Left lung (tissue), 10 donors: ENCODE measurements around the gene GPR151. TPM values are rescaled to one million over a fixed set of nuclear protein-coding genes. Genes with fewer than 3 reads are reported as not detected.

Experiments
- ATAC-seq: fragments of 200-7000 bp; cut with Tn5 transposase; one replicate; pipeline ENCODE4 v1.9.1; 2020; ENCODE audit warnings: moderate library complexity
- DNase-seq, 4 donors: peaks; one replicate each; pipeline ENCODE4 v3.0.0-alpha.2; 2013 to 2020
- H3K27ac ChIP-seq, 2 donors: fragments of 200-600 bp; sonication (generic) in 1 of 2; one replicate each; pipeline versions ENCODE4 v1.5.0 to v1.8.0; 2020 to 2021
- H3K27me3 ChIP-seq, 2 donors: fragments of 200-600 bp; sonication (generic) in 1 of 2; one replicate each; pipeline versions ENCODE4 v1.5.0 to v1.8.0; 2020 to 2021
- H3K36me3 ChIP-seq, 2 donors: fragments of 200-600 bp; sonication (generic) in 1 of 2; one replicate each; pipeline versions ENCODE4 v1.5.0 to v1.8.0; 2020 to 2021
- H3K4me1 ChIP-seq, 2 donors: fragments of 200-600 bp; one replicate each; pipeline ENCODE4 v1.8.0; 2021
- H3K4me3 ChIP-seq, 2 donors: fragments of 200-600 bp; sonication (generic) in 1 of 2; one replicate each; pipeline versions ENCODE4 v1.5.0 to v1.8.0; 2020 to 2021; ENCODE audit warnings: mild to moderate bottlenecking in 1 of 2
- H3K9me3 ChIP-seq, 2 donors: fragments of 200-600 bp; sonication (generic) in 1 of 2; one replicate each; pipeline versions ENCODE4 v1.5.0 to v1.8.0; 2020 to 2021
- CTCF ChIP-seq, 2 donors: fragments of 200-600 bp; sonication (generic) in 1 of 2; IDR thresholded peaks; one replicate each; pipeline versions ENCODE4 v1.5.0 to v1.8.0; 2021; ENCODE audit warnings: antibody characterized with exemption in 2 of 2
- intact Hi-C, 2 donors: fragments of 100-400 bp; cut with DNase I; formaldehyde crosslinking; loops; one replicate each; pipeline versions ENCODE4 v1.11.2 to v1.14.2; 2022
- polyA plus RNA-seq, 6 donors: library from polyadenylated mRNA; unstranded; fragments of 120-200 nt; gene quantifications; one replicate each; pipeline ENCODE4 v1.2.1, GENCODE V29; 2013; ENCODE audit not compliant: insufficient read length in 6 of 6
- total RNA-seq, 2 donors: library from RNA; stranded (reverse); fragmentation: NEBNext Ultra II Directional; extraction: Animal tissue kit (Norgen Biotek cat#: 25700); gene quantifications; one replicate each; pipeline ENCODE4 v1.2.1, GENCODE V29; 2021
- donor health status: DM: no; HTN: yes; CAD: no.
- donor health status: DM: no; HTN: no; CAD: no.

Gene GPR151
- total and polyA plus RNA-seq, 8 donors = not detected

GRCh38 chr5:146553446-146553845 lies 37.5 kb upstream of the GPR151 start:
- TF ChIP-seq CTCF (IDR thresholded peaks at IDR 0.05) = no peak
- no peak for DNase-seq
- intact Hi-C loops = no loop called here

GRCh38 chr5:146549615-146550014 lies 33.6 kb upstream of the GPR151 start:
- Histone ChIP-seq H3K36me3 (no peaks in the 10 kb centered on the region), H3K27me3 (no peaks in the 10 kb centered on the region), H3K27ac (no peak overlapping the region), H3K9me3 (no peaks in the 10 kb centered on the region), H3K4me3 (no peak overlapping the region), H3K4me1 (no peaks in the 10 kb centered on the region)
- intact Hi-C loops = loop anchor here in 1 of 2 donors (10.0 kb wide), 1 partner anchor 415 kb away; no protein-coding TSS in a partner anchor
- DNase-seq = no peak
- ATAC-seq = no peak
- TF ChIP-seq CTCF (IDR thresholded peaks at IDR 0.05) = no peak

More at GRCh38 chr5:146553446-146553845, 37.5 kb upstream of the GPR151 start:
- H3K27ac ChIP-seq = no peak overlapping the region
- H3K9me3 ChIP-seq = no peaks in the 10 kb centered on the region
- H3K4me3 ChIP-seq = no peak overlapping the region
- no peaks in the 10 kb centered on the region for H3K36me3 ChIP-seq
- H3K4me1 ChIP-seq = no peaks in the 10 kb centered on the region
- no peaks in the 10 kb centered on the region for H3K27me3 ChIP-seq
- no peak for ATAC-seq

GRCh38 chr5:146548781-146549449 lies 32.9 kb upstream of the GPR151 start:
- intact Hi-C loops = loop anchor here in 1 of 2 donors (10.0 kb wide), 1 partner anchor 416 kb away; no protein-coding TSS in a partner anchor
- no peak for ATAC-seq
- no peak for DNase-seq
- Histone ChIP-seq H3K27me3 (no peaks in the 10 kb centered on the region), H3K27ac (no peak overlapping the region), H3K36me3 (no peaks in the 10 kb centered on the region), H3K4me3 (no peak overlapping the region), H3K4me1 (no peaks in the 10 kb centered on the region), H3K9me3 (no peaks in the 10 kb centered on the region)
- no peak for TF ChIP-seq CTCF (IDR thresholded peaks at IDR 0.05)

- ATAC-seq = no peak
- H3K27ac ChIP-seq = no peak overlapping the region
- no peaks in the 10 kb centered on the region for H3K4me1 ChIP-seq
- H3K9me3 ChIP-seq = no peaks in the 10 kb centered on the region
- H3K36me3 ChIP-seq = no peaks in the 10 kb centered on the region
- H3K4me3 ChIP-seq = no peak overlapping the region
- no peaks in the 10 kb centered on the region for H3K27me3 ChIP-seq
- TF ChIP-seq CTCF (IDR thresholded peaks at IDR 0.05) = no peak
- DNase-seq = no peak
- intact Hi-C loops = loop anchor here in 1 of 2 donors (10.0 kb wide), 1 partner anchor 421 kb away; no protein-coding TSS in a partner anchor
Measured at GRCh38 chr5:146544232-146544631, 28.2 kb upstream of the GPR151 start.

GRCh38 chr5:146541958-146542849 lies 26.2 kb upstream of the GPR151 start:
- no peaks in the 10 kb centered on the region for H3K9me3 ChIP-seq
- no peak overlapping the region for H3K4me3 ChIP-seq
- H3K27ac ChIP-seq = no peak overlapping the region
- H3K36me3 ChIP-seq = no peaks in the 10 kb centered on the region
- ATAC-seq (peak; percentile 98), DNase-seq (peak; percentile 22 to 81 (median 51))
- peak; percentile 64 to 67 for TF ChIP-seq CTCF (IDR thresholded peaks at IDR 0.05)
- intact Hi-C loops = loop anchor here in 1 of 2 donors (10.0 kb wide), 1 partner anchor 423 kb away; no protein-coding TSS in a partner anchor
- H3K4me1 ChIP-seq = no peaks in the 10 kb centered on the region
- H3K27me3 ChIP-seq = no peaks in the 10 kb centered on the region
